Stimulated activated CD4-positive, alpha-beta T cell treated with anti-CD3 and anti-CD28 coated beads, Interleukin-2, amount 100 ng/mL, for 4 hours (primary cell): Measurements from ENCODE around the gene RNASEH1.

Source experiments
- DNase-seq: peaks from one replicate; pipeline ENCODE4 v3.0.0-alpha.2; 2020; ENCODE audit warnings: low read depth

RNASEH1 gene, protein sequence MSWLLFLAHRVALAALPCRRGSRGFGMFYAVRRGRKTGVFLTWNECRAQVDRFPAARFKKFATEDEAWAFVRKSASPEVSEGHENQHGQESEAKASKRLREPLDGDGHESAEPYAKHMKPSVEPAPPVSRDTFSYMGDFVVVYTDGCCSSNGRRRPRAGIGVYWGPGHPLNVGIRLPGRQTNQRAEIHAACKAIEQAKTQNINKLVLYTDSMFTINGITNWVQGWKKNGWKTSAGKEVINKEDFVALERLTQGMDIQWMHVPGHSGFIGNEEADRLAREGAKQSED

DNA sequence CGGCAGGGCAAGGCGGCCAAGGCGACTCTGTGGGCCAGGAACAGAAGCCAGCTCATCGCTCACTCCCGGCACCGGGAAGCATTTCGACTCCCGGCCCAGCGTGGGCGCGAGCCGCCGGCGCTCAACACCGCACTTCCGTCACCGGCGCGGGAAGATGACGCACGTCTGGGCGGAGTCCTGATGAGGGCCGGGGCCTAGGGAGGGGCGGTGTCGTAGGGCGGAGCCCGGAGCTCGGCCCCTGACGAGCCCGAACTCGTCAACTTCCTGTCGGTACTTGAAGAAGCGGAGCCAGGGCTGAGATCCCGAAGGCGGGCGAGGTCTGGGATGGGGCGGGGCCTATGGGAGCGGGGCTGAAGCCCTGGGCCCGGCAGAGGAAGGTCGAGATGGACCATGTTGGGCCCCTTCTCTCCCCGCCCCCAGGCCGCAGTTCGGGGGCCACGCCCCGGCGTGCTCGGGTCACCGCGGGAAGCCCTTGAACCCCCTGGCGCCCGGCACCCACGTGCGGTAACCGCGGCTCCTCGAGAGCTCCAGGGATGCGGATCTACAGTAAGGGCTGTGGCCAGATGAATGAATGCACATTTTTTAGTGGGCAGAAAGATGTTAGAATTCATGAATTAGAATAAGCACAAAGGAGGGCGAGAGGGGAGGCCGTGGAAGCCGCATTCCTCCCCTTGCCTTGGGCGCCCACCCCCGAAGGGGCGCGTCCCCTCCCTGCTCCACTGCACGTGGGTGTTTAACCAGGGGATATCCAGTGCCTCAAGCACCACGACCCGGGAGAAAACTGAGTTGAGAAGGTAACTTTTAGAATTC, at the start of gene RNASEH1:
RNASEH1 (minus strand) TSS at position 129 of the 810 bp plus-strand sequence; CDS start at position 56, 73 bp downstream.
- peak; percentile 98 for DNase-seq

DNA sequence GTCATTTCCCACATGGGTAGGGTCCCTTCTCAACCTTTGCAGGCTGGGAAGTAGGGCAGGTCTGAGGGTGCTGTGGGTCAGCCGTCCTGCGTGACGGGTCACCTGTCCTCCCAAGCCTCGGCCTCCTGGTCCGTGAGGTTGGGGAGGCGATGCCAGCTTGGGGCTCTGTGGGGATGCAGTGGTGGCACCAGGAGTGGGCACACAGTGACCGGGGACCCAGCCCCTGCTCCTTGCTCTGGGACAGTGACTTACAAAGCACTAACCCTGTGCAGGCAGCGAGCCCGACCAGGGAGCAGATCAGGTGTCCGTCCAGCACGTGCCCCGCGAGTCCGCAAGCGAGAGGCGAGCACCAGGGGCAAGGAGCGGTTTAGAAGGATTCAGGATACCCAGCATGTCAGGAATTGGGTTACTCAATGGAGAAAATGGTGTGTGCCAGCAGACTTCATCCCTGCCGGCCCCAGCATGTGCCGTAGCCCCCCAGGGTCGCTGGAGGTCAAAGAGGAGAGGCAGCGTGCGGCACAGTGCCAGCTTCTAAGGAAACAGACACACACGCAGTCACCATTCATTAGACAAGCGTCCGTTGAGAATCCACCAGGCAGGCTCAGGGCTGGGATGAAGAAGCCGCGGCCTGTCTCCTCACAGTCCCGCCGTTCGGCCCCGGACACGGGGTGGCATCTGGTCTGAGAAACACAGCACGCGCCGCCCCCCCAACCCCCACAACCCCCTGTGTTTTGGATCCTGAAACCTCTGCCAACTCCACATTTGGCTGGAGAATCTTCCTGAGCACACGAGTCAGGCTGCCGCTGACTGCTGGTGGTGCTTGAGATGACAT, 48.5 kb upstream of the RNASEH1 start:
- DNase-seq, result no peak

DNA sequence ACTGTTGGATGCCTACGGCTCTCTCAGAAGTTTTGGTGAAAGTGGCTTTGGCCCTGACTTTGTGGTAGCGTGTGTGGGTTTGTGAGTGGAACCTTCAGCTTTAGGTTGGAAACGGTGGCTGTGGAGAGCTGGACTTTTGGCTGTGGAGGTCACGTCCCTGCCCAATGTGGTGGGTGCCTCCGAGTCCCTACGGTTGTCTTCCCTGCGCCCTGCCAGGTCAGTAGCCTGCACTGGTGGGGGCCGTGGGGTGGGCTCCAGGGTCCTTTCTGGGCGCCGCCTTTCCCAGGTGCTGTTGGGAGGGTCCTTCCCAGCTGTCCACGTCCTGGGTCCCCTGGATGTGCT, 47.9 kb upstream of the RNASEH1 start:
- DNase-seq, result no peak

DNA sequence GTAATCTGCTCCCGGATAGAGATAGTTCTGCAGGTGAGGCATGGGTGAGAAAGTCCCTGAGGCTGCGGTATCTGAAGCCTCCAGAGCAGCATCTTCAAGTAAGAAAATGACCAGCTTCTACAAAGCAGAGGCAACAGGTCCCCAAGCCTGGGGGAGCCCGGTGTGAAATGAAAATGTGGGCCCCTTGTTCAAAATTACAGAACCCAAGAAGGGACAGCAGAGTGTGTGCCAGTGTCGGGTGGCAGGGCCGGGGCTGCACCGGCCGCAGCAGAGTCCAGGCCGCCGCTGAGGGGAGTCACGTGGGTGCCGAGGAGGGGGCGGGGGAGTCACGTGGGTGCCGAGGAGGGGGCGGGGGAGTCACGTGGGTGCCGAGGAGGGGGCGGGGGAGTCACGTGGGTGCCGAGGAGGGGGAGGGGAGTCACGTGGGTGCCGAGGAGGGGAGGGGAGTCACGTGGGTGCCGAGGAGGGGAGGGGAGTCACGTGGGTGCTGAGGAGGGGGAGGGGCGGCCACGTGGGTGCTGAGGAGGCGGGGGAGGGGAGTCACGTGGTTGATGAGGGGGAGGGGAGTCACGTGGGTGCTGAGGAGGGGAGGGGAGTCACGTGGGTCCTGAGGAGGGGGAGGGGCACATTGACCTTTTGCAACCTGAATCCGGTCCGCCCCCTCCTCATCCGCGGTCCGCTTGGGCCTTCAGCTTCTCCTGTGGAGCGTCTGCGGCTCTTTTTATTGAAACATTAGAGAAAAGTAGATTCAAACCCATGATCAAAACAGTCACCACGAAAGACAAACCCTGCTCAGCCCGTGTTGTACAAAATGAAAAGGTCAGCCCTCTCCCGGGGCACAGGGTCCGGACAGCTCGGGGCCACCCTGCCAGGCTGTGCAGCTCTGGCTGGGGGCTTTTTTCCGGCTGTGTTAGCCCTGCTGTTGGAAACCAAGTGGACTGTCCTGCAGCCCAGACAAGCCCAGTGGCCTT, 47.1 kb upstream of the RNASEH1 start:
- no peak for DNase-seq

GRCh38 chr2:3604207-3604877, 46.2 kb upstream of the RNASEH1 start:
- no peak for DNase-seq

- no peak for DNase-seq
Measured at GRCh38 chr2:3603536-3604206, 45.5 kb upstream of the RNASEH1 start.

DNA sequence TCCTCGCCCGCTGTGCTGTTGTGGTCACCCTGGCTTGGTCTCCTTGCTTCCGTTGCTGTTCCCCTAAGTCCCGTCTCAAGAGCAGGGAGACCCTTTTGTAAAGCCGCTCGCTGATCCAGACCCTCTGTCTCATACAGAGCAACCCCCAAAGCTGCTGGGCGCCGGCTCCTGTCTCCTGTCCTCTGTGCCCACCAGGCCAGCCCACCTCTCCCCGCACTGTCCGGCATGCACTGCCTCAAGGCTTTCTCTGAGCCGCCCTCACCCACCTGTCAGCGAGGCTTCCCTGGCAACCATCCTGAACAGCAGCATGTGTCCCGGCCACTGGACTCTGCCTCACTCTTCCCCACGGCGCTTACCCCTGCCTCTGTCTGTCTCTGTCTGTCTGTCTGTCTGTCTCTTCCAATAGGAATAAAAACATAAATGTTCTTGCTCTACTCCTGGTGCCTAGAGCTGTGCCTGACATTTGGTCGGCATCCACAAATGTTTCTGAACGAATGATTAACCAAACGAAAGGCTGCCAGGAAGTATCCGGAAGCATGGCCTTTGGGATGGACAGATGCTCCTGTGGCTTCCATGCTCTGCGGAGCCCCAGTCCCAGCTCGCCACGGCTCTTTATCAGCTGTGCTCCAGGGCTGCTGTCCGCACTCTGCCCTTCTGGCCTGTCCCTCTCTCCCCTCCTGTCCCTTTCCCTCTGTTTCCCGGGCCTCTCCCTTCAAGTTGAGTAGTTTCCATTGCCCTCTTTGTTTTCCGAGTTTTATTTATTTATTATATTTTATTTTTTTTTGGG, 44.6 kb upstream of the RNASEH1 start:
- no peak for DNase-seq

GRCh38 chr2:3601561-3602271, 43.6 kb upstream of the RNASEH1 start:
- no peak for DNase-seq

- DNase-seq, result no peak
Measured at GRCh38 chr2:3600256-3600855, 42.2 kb upstream of the RNASEH1 start.

DNA sequence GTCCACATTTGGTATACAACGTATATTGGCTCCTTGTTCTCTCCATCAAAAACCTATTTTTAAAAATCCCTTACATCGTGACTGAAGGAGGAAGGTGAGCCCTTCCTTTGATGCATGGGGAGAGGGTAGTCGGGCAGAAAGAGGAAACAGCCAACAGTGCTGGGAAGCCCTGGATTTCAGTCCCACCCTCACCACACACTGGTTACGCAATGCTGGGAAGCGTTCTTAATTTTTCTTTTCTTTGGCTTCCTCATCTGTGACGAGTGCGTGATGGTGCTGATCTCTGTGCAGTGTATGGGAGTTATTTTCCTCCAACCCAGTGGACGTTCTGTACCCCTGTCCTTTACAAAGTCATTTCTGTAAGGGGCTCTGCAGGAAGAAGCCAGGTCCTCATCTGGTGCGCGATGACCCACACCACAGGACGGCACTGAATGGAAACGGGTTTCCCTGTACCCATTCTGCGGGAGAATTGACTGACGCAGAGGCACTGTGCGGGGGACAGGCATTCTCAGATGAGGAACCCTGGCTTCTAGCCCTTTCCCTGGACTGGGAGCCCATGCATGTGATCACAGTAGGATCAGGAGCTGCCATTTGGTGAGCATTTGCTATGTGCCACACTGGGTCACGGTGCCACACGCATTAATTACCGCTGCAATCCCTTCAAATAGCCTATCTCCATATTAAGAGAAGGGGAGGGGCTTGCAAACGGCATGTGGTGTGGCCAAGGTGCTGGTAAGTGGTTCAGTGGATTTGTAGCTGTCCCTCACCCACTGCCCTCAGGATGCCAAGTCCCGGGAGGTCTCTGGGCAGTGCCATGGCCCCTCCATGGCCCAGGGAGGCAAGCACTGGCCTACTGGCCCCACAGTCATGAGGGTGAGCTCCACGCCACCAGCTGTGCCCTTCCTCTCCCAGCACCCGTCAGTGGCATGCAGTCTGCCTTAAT, 41.0 kb upstream of the RNASEH1 start:
- no peak for DNase-seq

GRCh38 chr2:3598197-3598910, 40.2 kb upstream of the RNASEH1 start:
- DNase-seq, result no peak

DNA sequence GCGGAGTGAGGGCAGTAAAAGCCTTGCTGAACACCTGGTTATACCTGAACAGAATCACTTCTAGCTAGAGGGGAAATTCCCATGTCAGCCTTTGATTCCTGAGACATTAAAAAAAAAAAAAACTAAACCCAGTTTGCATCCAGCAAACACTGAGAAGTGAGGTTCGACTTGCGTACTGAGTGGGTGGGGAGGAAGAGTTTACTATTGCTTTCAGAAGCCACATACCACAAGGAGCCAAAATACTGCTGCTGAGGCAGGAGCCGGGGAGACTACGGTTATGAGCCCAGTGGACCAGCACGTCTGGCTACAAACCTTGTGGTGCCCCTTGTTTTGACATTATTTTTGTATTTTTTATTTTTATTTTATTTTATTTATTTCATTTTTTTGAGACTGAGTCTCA, 39.4 kb upstream of the RNASEH1 start:
- no peak for DNase-seq

DNA sequence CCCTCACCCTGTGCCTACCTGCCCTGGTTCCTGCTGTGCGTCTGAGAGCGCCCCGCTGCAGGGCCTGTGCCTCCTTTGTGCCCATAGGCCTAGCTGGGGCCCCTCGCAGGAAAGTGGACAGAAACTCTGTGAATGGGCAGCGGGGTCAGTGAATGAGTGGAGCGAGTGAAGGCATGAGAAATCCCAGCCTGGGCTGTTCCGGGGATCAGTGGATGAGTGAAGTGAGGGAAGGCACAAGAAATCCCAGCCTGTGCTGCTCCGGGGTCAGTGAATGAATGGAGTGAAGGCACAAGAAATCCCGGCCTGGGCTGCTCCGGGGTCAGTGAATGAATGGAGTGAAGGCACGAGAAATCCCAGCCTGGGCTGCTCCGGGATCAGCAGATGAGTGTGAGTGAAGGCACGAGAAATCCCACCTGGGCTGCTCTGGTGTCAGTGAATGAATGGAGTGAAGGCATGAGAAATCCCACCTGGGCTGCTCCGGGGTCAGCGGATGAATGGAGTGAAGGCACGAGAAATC, 38.8 kb upstream of the RNASEH1 start:
- no peak for DNase-seq

DNA sequence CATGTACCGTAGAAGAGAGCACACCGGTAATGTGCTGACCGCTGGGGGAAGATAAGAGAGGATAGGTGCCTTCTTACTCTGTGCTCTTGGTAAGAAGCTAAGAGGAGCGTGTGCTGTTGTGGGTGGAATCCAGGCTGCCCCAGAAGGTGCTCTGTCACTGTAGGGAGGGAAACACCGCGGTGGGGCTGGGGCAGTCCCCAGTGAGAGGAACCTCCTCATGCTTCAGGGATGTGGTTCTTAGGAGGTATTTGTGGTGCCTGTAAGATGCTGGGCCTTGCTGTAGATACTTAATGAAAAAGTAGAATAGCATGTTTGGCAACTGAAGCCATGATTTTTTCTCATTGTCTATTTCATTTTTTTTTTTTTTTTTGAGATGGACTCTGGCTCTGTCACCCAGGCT, 37.9 kb upstream of the RNASEH1 start:
- no peak for DNase-seq

- no peak for DNase-seq
Measured at GRCh38 chr2:3595404-3595803, 37.3 kb upstream of the RNASEH1 start.

DNA sequence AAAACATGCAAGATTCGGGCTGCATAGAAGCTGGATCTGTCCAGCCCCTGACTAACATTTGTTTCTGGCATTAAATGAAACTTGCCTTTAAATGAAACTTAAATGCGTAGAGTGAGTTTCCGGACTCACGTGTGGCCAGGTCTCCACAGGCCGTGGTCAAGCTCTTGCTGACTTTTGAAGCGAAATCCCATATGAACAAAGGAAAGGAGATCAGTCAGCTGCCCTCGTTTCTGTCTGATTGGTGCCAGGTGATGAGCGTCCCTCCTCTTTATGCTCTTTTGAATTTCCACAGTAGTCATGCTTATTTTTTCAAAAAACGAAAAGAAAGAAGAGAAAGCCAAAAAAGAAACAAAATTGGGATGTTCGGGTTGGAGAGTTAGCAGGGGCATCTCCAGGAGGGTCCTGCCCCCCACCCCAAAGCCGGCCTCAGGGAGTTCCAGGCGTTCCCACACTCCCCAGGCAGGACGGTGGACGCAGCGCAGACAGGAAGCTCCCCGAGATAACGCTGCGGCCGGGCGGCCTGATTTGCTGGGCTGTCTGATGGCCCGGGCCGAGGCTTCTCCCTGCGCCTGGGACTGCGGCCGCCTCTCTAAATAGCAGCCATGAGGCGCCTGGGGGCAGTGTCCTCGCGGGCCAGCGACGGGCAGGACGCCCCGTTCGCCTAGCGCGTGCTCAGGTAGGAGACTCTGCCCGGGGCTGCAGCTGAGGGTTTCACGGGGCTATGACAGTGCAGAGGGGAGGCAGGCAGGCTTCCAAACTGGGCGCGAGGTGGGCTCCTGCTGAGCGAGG, 36.6 kb upstream of the RNASEH1 start, which contains the start of gene COLEC11:
COLEC11 (plus strand) TSS at position 620 of the 789 bp plus-strand sequence. CDS start 9,229 bp downstream, outside the sequence.
- DNase-seq, result no peak
